Uterus (tissue), 4 donors: ENCODE measurements around the gene FOXI1. TPM values are rescaled to one million over a fixed set of nuclear protein-coding genes. Genes with fewer than 3 reads are reported as not detected.

Experiments used
- DNase-seq, 2 donors: peaks; one replicate each; pipeline ENCODE4 v3.0.0-alpha.2; 2019 to 2020
- H3K27ac ChIP-seq, 2 donors: fragments of 200-600 bp; sonication (generic); 1 replicate in 1 of 2; 2 replicates in 1 of 2; pipeline ENCODE4 v1.5.1; 2016 to 2018
- H3K27me3 ChIP-seq, 2 donors: fragments of 200-600 bp; sonication (generic); one replicate each; pipeline ENCODE4 v1.5.1; 2018 to 2019; ENCODE audit warnings: control low read depth in 1 of 2
- H3K36me3 ChIP-seq, 2 donors: fragments of 200-600 bp; sonication (generic); one replicate each; pipeline ENCODE4 v1.5.1; 2019; ENCODE audit warnings: control low read depth in 1 of 2
- H3K4me1 ChIP-seq, 2 donors: fragments of 200-600 bp; sonication (generic); one replicate each; pipeline ENCODE4 v1.5.1; 2018 to 2019; ENCODE audit warnings: control low read depth in 1 of 2
- H3K4me3 ChIP-seq, 2 donors: fragments of 200-600 bp; sonication (generic); 1 replicate in 1 of 2; 2 replicates in 1 of 2; pipeline ENCODE4 v1.5.1; 2018 to 2019; ENCODE audit warnings: mild to moderate bottlenecking in 1 of 2
- H3K9me3 ChIP-seq, 2 donors: fragments of 200-600 bp; sonication (generic); one replicate each; pipeline ENCODE4 v1.5.1; 2019; ENCODE audit warnings: control low read depth in 1 of 2
- POLR2A ChIP-seq, 2 donors: fragments of 450-650 bp; IDR thresholded peaks; one replicate each; pipeline ENCODE4 v1.6.1; 2016; ENCODE audit warnings: antibody characterized with exemption in 2 of 2, mild to moderate bottlenecking in 1 of 2, moderate library complexity in 1 of 2
- intact Hi-C: fragments of 100-400 bp; cut with DNase I; formaldehyde crosslinking; loops from one replicate; pipeline ENCODE4 v1.15.1; 2023; ENCODE audit warnings: low total_unique reads
- total RNA-seq, 4 donors: library from RNA; depleted of rRNA in 3 of 4; stranded (reverse); fragments of >200 nt in 3 of 4; gene quantifications; one replicate each; pipeline versions ENCODE4 v1.1.0 to v1.2.4, GENCODE V29; 2014 to 2023
- TF ChIP-seq, protein P1 (sequence below), 4 experiments: fragments of 200-600 bp in 2 of 4; fragments of 450-650 bp in 2 of 4; sonication (generic) in 2 of 4; IDR thresholded peaks; one replicate each; pipeline ENCODE4 v1.5.1; 2016 to 2019; ENCODE audit warnings: antibody characterized with exemption in 4 of 4, mild to moderate bottlenecking in 2 of 4, moderate library complexity in 1 of 4
- donor health status: DM: yes; HTN: yes; CAD: no.

FOXI1 gene
- total RNA-seq, 4 donors from 2014 or later = not detected

DNA sequence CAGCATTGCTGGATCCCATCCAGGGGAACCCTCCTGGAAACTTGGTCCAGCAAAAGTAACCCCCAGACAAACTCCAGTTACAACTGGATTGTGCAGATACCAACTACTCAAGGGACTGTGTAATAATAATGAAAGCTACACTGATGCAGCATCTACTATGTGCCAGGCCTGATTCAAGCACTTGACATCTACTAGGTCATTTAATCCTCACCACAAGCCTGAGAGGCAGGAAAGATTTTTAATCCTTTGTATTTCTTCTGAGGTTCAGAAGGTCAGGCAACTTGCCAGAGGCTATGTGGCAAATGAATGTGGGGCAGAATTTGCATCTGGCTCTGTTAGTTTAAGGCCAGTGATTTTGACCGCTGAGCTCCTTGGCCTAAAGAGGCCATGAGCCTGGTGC is 29.5 kb upstream of the FOXI1 start:
- Histone ChIP-seq H3K9me3 (no peaks in the 10 kb centered on the region), H3K27me3 (no peaks in the 10 kb centered on the region), H3K36me3 (no peaks in the 10 kb centered on the region), H3K4me3 (no peak overlapping the region), H3K27ac (no peak overlapping the region), H3K4me1 (no peaks in the 10 kb centered on the region)
- TF ChIP-seq POLR2A (IDR thresholded peaks at IDR 0.05) = no peak
- TF ChIP-seq, protein P1, sequence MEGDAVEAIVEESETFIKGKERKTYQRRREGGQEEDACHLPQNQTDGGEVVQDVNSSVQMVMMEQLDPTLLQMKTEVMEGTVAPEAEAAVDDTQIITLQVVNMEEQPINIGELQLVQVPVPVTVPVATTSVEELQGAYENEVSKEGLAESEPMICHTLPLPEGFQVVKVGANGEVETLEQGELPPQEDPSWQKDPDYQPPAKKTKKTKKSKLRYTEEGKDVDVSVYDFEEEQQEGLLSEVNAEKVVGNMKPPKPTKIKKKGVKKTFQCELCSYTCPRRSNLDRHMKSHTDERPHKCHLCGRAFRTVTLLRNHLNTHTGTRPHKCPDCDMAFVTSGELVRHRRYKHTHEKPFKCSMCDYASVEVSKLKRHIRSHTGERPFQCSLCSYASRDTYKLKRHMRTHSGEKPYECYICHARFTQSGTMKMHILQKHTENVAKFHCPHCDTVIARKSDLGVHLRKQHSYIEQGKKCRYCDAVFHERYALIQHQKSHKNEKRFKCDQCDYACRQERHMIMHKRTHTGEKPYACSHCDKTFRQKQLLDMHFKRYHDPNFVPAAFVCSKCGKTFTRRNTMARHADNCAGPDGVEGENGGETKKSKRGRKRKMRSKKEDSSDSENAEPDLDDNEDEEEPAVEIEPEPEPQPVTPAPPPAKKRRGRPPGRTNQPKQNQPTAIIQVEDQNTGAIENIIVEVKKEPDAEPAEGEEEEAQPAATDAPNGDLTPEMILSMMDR (IDR thresholded peaks at IDR 0.05) = no peak
- intact Hi-C loops = no loop called here
- no peak for DNase-seq

DNA sequence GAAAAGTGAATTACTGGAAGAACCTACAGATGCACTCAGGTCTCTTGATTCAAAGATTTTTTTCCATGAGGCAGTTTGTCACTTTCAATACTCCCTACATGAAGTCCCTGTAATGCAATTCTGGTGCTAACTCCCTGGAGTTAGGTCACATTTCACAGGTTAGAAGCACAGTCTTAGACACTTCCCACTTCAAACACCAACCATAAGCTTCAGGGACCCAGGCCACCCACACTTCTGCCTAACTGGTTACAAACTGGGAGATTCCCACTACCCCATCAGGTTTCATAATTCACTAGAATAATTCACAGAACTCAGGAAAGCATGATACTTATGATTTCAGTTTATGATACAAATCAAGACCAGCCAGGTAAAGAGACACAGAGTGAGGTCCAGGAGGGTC is 29.0 kb upstream of the FOXI1 start:
- DNase-seq = no peak
- Histone ChIP-seq H3K27ac (no peak overlapping the region), H3K4me1 (no peaks in the 10 kb centered on the region), H3K27me3 (no peaks in the 10 kb centered on the region), H3K4me3 (no peak overlapping the region), H3K9me3 (no peaks in the 10 kb centered on the region), H3K36me3 (no peaks in the 10 kb centered on the region)
- intact Hi-C loops = no loop called here
- TF ChIP-seq, protein P1 (IDR thresholded peaks at IDR 0.05) = no peak
- no peak for TF ChIP-seq POLR2A (IDR thresholded peaks at IDR 0.05)

DNA sequence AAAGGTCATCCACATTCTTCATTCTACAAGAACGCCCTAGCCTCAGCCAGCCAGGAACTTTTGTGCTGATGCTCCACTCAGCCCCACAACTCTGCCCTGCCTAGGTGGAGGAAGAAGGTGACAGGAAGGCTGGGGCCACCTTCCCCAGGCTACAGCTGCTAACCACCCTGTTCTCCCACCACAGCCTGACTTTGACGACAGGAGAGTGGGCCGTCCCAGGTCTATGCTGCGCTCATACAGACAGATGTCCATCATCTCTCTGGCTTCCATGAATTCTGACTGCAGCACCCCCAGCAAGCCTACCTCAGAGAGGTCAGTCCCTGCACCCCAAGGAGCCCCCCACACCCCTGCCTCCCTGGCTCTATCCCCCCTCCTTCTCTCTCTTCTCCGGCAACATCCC is 28.2 kb upstream of the FOXI1 start:
- Histone ChIP-seq H3K27me3 (no peaks in the 10 kb centered on the region), H3K4me3 (no peak overlapping the region), H3K9me3 (no peaks in the 10 kb centered on the region), H3K36me3 (no peaks in the 10 kb centered on the region), H3K4me1 (no peaks in the 10 kb centered on the region), H3K27ac (no peak overlapping the region)
- DNase-seq = no peak
- TF ChIP-seq, protein P1 (IDR thresholded peaks at IDR 0.05) = no peak
- no peak for TF ChIP-seq POLR2A (IDR thresholded peaks at IDR 0.05)
- intact Hi-C loops = no loop called here

DNA sequence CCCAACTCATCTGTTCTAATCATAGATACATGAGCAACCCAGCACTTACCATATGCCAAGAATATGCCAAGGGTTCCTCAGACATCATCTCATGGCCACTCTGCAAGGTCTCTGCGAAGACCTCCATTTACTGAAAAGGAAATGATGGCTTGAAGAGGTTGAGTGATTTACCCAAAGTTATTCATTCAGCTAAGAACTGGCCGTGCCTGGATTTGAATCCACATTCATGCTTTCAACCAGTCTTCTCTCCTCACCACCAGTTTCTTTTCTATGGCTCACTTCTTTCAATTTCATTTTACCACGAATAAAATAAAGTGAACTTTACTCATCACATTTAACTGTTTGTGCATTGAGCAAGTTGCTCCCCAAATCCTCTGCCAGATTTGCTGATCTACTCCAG is 27.2 kb upstream of the FOXI1 start:
- no peaks in the 10 kb centered on the region for H3K4me1 ChIP-seq
- no peak overlapping the region for H3K4me3 ChIP-seq
- H3K9me3 ChIP-seq = no peaks in the 10 kb centered on the region
- H3K27ac ChIP-seq = no peak overlapping the region
- no peaks in the 10 kb centered on the region for H3K36me3 ChIP-seq
- TF ChIP-seq, protein P1 (IDR thresholded peaks at IDR 0.05) = no peak
- no peak for TF ChIP-seq POLR2A (IDR thresholded peaks at IDR 0.05)
- DNase-seq = no peak
- intact Hi-C loops = no loop called here
- H3K27me3 ChIP-seq = no peaks in the 10 kb centered on the region

DNA sequence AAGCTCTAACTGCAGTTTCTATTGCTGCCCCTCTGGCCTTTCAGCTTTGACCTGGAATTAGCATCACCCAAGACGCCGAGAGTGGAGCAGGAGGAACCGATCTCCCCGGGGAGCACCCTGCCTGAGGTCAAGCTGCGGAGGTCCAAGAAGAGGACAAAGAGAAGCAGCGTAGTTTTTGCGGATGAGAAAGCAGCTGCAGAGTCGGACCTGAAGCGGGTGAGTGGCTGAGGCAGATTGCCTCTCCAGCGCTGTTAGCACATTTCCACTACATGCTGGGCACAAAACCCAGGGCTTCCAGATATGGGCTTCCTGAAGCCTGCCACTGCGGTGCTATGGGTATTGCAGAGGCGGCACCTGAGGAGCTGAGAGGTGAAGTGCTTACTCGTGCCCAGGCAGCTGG is 26.8 kb upstream of the FOXI1 start:
- H3K4me1 ChIP-seq = no peaks in the 10 kb centered on the region
- no peak for DNase-seq
- H3K27me3 ChIP-seq = no peaks in the 10 kb centered on the region
- intact Hi-C loops = no loop called here
- no peak overlapping the region for H3K27ac ChIP-seq
- TF ChIP-seq, protein P1 (IDR thresholded peaks at IDR 0.05) = no peak
- no peak for TF ChIP-seq POLR2A (IDR thresholded peaks at IDR 0.05)
- no peaks in the 10 kb centered on the region for H3K36me3 ChIP-seq
- no peak overlapping the region for H3K4me3 ChIP-seq
- H3K9me3 ChIP-seq = no peaks in the 10 kb centered on the region
